ENCODE data around the gene PAK5. TPM values are rescaled to one million over a fixed set of nuclear protein-coding genes. Genes with fewer than 3 reads are reported as not detected.
"Not testable (repeated sequence)": the region's sequence is repeated elsewhere in the genome, so short reads cannot be mapped to it uniquely, and the experiment has no call there.

PAK5 gene
- total RNA-seq, 1 donor from 2014 or later, result not detected

DNA sequence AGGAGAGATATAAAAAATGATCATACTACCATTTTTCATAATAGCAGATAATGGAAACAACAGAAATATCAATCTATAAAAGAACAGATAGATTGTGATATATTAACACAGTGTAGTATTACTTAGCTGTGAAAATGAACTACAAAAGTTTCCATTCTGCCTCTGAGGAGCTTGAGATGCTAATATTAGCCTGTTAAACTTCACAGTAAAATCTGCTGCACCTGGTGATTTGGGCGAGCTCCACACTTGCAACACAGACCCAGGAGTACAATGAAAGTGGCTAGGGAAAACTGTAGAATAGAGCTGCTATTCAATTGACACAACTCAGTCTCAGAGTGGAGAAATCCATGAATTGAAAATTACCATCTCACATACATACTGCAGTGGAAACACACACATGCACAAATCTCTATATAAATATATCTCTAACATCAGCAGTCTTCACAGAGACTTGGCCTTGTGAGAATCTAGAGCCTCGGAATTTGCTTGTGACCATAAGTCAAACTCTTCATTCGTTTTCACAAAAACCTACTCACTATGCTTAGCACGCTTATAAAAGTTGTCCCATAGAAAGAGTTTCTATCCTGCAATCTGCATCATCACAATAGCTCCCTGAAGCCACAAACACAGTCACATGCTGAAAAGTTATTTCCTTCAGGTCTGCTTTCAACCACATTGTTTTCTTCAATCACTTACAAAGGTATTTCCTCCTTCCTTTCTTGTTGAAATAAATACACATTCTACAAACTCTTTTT lies 133.0 kb downstream of the PAK5 start:
- ATAC-seq (ENCODE audit: poor library complexity), result no peak
- no peak for DNase-seq
- intact Hi-C loops (cut with DNase I), result no loop called here

DNA sequence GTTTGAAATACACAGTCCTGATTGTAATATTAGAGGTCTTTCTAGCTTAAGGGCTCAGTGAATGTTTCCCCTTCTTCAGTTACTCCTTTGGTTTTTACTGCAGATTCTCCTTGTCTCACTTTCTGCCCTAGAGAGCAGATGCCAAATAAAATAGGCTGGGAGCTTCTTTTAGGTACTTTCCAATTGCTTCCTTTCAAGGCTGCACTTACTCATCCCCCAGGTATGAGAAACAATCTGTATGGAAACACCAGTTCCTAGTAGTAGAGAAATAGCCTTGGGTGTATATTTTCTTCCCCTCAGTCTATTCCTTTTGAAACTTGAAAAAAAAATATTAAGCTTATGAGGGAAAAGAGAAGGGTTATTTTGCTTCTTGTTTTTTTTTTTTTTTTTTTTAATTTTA lies 139.7 kb downstream of the PAK5 start:
- intact Hi-C loops (cut with DNase I), result no loop called here

DNA sequence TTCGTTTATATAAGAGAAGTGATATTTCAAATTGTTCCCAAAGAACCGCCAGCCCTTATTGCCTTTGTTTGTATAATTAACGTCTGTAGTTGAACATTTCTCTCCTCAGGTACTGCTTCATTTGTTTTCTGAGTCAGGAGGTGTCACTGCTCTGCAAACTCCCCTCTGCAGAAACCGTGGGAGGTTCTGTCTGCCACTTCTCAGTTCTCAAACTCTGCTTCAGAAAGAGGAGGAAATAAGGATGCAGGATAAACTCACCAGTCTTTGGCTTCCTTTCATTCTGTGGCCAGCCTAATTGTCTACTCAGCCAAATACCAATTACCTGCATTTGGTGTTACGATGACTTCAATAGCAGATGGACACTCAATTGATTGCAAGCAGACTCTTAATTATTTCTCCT lies 149.8 kb downstream of the PAK5 start:
- DNase-seq (no peak), ATAC-seq (ENCODE audit: poor library complexity) (no peak)
- intact Hi-C loops (cut with DNase I), result no loop called here

More for the DNA sequence above, 139.7 kb downstream of the PAK5 start:
- no peak for DNase-seq
- no peak for ATAC-seq (ENCODE audit: poor library complexity)

DNA sequence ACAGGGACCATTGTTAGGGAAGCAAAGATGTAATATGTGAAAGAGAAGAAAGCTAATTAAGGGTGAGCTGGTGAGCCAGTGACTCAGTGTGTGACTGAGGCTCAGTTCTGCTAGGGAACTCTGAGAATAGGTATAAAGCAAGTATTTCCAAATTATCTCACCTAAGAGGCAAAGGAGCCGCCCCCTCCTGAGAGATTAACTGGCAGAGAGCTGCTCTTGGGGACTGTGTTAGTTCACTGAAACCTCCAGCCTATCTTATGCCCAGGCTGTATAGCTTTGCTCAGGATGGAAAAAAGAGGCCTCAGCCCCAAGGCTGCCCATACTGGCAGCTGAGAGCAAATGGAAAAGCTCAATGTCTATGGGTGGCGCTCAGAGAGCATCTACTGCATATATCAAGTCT lies 152.0 kb downstream of the PAK5 start:
- DNase-seq (no peak), ATAC-seq (ENCODE audit: poor library complexity) (no peak)
- intact Hi-C loops (cut with DNase I), result no loop called here

DNA sequence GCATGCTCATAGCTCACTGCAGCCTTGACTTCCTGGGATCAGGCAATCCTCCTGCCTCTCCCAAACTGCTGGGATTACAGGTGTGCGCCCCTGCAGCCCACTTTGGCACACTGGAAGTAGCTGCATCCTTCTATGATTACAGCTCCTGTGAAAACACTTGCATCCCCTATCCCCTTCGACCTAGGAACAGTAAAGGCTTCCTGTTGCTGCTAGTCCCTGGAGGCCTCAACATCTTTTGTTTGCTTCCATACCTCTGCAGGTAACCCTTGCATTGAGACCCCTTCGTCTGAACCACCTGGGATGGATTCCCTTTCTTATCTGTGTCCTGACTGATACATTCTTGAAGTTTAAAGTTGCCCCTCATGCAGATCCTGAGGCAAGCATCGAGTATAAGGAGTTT lies 152.4 kb downstream of the PAK5 start:
- DNase-seq, result no peak
- intact Hi-C loops (cut with DNase I), result no loop called here
- ATAC-seq (ENCODE audit: poor library complexity), result no peak

DNA sequence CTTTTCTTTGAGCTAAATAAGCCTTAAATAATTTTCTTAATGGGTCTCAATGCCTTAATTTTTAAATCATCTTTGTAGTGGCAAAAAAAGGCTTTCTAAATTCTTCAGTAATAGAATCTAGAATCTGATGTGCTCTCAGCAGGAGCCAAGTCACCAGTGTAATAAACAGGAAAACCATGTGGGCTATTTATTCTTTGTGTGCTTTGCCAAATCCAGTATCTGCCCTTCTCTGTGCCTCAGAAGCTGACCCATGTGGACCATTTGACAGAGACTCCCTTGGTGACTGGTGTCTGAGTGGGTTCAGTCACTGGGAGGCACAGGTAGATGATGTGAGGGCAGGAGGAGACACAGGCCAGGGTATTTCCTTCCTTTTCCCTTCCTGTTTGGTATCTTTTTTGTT lies 152.9 kb downstream of the PAK5 start:
- no peak for DNase-seq
- intact Hi-C loops (cut with DNase I), result no loop called here
- no peak for ATAC-seq (ENCODE audit: poor library complexity)

DNA sequence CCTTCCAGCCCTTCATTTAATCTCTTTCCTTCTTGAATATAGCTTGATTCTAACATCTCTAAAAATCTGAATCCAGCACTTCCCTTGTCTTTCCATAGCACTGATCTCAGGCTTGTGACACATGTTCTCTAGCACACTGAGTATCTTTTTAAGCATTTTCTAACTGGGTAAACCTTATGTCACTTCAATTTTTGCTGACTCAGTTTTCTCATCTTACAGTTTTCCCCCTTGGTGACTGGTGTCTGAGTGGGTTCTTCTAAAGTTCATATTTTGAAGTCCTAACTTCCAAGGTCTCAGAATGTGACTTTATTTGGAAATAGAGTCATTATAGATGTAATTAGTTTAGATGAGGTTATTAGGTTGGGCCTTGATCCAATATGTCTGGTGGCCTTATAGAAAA lies 153.9 kb downstream of the PAK5 start:
- ATAC-seq (ENCODE audit: poor library complexity) (no peak), DNase-seq (no peak)
- intact Hi-C loops (cut with DNase I), result no loop called here

DNA sequence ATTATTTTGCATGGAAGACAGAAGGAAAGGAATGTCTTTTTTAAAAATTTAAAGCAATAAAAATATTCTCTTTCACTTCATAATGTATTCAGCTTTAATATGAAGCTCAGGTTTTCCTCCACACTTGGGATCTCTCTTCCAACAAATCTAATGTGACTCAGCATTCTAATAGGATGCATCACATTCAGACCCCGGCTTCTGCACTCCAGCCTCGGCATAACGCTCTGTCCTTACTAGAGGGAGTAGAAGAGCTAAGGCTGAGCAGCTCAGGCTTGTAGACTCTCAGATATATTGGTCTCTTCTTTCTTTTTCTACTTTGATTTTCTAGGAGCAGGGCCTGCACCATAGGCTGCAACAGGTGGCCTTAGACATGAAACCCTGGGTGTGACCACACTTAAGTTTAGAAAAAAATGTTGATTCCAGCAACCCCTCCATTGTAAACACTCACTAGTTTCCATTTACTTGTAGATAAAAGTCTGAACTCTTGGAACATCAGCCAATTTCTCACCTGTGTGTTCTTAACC lies 161.7 kb downstream of the PAK5 start:
- intact Hi-C loops (cut with DNase I), result no loop called here
- DNase-seq, result no peak
- ATAC-seq (ENCODE audit: poor library complexity), result no peak

DNA sequence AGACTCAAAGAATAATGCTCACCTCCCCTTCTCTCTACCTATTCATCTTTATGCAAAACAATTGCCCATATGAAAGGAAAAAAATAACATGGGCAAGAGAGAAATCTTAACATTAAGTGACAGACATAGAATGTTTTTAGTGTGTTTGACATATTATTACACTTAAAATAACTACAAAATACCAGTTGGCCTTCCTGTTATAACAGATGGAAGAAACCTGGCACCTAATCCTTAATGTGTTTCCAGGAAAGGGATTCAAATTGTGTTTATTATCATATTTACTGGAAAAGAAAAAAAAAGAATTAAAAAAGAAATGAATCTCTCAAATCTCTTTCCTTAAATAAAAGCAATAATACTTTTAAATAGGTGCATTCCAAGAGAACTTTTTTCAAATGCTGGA lies 165.9 kb downstream of the PAK5 start:
- no peak for ATAC-seq (ENCODE audit: poor library complexity)

DNA sequence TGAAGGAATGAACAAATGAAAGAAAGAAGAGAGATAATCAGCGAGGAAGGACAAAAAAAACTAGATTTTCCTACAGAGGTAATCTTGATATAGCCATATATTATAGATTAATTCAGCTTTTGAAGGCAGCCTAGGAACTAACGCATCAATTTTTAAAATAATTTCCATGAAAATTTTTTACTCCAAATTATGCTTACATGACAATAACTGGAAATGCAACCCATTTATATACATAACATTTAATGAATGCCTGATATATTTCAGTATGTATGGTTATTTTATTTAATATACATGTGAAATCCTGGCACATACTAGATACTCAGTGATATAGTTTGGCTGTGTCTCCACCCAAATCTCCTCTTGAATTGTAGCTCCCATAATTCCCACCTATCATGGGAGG lies 166.8 kb downstream of the PAK5 start:
- ATAC-seq (ENCODE audit: poor library complexity) (no peak), DNase-seq (no peak)
- intact Hi-C loops (cut with DNase I), result no loop called here

More for the DNA sequence above, 165.9 kb downstream of the PAK5 start:
- no peak for DNase-seq
- intact Hi-C loops (cut with DNase I), result no loop called here

DNA sequence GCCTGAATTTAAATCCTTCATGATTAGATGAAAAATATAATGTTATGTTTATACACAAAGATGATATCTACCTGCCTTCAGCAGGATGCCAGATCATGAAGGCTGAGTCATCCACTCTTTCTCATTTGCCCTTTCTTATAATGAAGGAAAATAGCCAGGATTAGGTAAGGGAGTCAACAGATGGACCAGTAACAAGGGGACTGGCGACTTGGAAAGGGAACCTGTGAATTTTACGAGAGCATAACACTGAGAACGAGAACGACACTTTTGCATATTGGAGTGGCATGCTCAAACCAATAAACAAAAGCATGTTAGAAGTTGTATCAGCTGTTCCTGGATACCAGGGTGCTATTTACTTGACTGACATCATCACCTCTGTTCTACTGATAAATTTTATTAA lies 170.5 kb downstream of the PAK5 start:
- ATAC-seq (ENCODE audit: poor library complexity), result no peak
- intact Hi-C loops (cut with DNase I), result no loop called here
- DNase-seq, result no peak

DNA sequence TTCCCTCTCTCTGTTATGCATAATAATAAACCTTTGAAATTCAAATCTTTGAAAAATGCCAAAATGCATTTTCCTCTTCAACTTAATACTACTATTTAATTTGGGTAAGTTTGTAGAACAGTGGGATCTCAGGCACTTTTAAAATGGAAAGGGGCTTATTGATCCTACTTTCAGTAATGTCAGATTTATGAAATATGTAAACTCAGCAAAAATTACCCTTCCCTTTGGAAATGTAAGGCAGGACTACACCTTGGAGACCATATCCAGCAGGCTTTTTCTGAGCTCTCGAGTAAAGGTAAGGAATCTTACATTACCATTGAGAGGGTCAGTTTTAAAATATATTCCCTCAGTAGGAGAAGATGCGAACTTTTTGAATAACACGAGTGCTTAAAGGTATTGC lies 175.5 kb downstream of the PAK5 start:
- DNase-seq, result no peak
- intact Hi-C loops (cut with DNase I), result no loop called here

DNA sequence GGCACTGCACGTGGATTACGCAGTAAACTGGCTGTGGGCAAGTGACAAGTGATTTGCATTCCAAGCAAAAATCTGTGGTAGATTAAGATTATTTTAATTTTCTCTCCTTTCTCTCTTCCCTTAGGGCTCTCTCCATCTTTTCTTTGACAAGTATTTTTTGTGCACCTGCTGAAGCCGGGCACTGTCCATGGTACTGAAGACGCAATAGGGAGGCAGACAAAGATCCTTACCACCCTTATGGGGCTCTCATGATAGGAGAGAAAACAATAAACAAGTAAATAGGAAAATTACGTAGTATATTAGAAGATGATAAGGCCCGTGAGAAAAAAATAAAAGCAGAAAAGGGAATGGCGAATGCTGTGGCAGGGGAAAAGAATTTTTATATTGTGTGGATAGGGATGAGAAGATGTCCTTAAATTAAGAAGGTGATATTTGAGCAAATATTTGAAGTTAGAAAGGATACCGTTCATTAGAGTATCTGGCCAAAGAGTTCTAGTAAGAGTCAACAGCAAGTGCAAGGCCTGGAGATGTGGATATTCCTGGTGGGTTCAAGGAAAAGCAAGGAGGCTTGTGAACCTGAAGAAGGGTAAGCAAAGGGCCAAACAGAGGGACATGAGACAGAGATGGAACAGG lies 178.5 kb downstream of the PAK5 start:
- no peak for ATAC-seq (ENCODE audit: poor library complexity)
- intact Hi-C loops (cut with DNase I), result no loop called here
- no peak for DNase-seq

More for the DNA sequence above, 175.5 kb downstream of the PAK5 start:
- no peak for ATAC-seq (ENCODE audit: poor library complexity)

DNA sequence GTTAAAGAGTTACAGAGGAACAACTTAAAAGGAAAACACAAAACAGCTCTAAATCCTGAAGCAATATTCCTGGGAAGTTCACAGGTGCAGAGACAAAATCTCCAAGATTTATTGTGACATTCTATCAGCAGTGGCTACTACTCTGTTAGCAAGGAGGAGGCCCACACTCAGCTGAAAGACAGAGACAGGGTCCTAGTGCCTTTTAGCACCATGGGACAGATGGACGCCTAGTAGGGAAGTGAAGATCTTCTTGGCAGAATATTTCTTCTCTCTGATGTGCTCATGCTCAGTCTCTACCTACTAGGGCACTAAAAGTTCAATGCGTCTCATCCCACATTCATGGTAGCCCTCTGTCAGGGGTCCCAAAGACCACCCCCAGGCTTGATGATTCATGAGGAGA lies 191.1 kb downstream of the PAK5 start:
- no peak for ATAC-seq (ENCODE audit: poor library complexity)
- no peak for DNase-seq
- intact Hi-C loops (cut with DNase I), result no loop called here

DNA sequence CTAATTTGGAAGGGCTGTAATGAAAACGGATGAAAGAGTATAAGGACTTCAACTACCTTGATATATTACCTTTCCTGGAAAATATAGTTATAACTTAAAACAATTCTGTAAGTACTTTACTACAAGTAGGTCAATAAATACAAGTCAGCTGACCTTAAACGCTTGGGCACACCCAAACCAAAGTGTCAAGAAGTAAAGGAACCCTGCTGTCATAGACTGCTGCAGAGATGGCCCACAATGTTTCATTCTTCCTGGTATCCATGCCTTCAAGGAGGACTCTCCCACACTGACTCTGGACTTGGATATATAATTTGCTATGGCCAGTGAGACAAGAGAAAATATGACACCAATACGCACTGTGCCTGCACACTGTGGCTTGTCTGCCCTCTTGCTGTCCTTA lies 192.5 kb downstream of the PAK5 start:
- no peak for ATAC-seq (ENCODE audit: poor library complexity)
- no peak for DNase-seq
- intact Hi-C loops (cut with DNase I), result no loop called here

DNA sequence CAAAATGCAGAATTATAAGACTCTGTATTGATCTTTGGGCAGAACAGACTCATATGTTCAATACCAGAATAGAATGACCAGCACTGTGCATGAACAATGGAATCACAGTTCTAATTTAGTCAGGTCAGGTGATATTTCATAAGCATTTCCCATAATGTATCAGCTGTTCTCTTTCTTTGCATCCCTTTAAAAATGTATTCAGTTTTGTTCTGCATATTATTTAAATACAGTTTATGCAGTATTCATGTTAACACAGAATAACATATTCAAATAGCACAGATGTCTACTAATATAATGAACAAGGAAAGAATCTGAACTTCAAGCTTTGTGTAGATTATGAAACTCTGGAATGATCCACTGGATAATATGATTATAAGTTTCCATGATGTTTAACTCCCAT lies 196.0 kb downstream of the PAK5 start:
- DNase-seq (no peak), ATAC-seq (ENCODE audit: poor library complexity) (no peak)
- intact Hi-C loops (cut with DNase I), result no loop called here

DNA sequence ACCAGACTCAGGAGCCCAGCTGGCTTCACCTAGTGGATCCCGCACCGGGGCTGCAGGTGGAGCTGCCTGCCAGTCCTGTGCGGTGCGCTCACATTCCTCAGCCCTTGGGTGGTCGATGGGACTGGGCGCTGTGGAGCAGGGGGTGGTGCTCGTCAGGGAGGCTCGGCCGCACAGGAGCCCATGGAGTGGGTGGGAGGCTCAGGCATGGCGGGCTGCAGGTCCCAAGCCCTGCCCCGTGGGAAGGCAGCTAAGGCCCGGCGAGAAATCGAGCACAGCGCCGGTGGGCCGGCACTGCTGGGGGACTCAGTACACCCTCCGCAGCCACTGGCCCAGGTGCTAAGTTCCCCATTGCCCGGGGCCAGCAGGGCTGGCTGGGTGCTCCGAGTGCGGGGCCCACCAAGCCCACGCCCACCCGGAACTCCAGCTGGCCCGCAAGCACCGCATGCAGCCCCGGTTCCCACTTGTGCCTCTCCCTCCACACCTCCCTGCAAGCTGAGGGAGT lies 197.3 kb downstream of the PAK5 start:
- intact Hi-C loops (cut with DNase I); ATAC-seq (ENCODE audit: poor library complexity); DNase-seq: not testable (repeated sequence)

DNA sequence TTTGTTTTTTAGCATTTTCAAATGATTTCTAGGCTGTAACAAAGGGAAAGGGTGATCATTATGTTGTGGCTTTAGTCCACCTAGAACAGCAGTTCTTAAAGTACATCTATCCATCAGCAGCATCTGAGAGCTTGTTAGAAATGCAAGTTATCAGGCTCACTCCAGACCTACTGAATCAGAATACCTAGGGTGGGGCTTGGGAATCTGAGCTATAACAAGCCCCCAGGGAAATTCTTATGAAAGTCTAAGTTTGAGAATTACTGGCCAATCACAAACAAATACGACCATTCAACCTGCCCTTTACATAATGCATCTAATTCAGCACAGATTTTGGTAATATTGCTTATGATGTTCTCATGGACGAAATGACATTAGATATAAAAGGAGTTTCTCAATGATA lies 201.0 kb downstream of the PAK5 start:
- no peak for DNase-seq
- intact Hi-C loops (cut with DNase I), result no loop called here
- no peak for ATAC-seq (ENCODE audit: poor library complexity)

DNA sequence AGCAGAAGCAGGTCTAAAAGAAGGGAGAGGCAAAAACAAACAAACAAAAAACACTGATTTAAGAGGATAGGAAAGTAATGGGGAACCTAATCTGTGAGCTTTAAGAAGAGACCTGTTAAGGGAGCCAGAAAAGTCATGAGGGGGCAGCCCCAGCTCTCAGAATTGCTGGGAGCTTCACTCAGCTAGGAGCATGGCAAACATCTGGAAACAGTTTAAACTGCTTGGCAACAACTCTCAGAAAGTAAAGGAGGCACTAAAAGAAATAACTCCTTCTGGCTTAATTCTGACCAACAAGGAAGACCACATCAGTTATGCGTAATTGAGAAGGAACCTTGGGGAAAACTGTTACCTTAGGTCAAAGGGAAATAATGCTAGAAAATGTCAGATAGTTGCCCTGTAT lies 203.1 kb downstream of the PAK5 start:
- intact Hi-C loops (cut with DNase I), result no loop called here
- DNase-seq, result no peak
- ATAC-seq (ENCODE audit: poor library complexity), result no peak

DNA sequence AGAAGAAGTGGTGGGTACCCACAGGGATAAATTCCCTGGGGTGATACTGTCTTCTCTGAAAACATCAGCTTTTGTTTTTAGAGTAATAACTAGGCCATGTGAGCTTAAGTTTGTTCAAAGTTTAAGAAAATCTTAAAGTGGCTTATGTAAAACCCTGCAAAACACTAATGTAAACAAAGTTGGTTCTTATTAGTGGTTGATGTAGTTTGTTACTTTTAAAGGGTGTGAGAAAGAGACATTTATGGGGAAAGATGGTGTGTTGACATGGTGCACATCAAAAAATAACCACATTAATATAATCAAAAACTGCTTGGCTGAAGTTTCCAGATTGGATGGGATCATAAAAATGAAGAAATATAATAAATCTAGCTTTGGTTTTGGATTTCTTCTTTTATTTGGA lies 204.5 kb downstream of the PAK5 start:
- ATAC-seq (ENCODE audit: poor library complexity), result no peak
- intact Hi-C loops (cut with DNase I), result no loop called here

More for the DNA sequence above, 204.5 kb downstream of the PAK5 start:
- no peak for DNase-seq

Measured in Right ventricle myocardium superior (tissue), 1 donor.